ENCODE data around the gene GALNS. TPM values are rescaled to one million over a fixed set of nuclear protein-coding genes. Genes with fewer than 3 reads are reported as not detected.

GALNS gene
- total RNA-seq, 1 donor from 2014 or later, result 62.2 TPM

GRCh38 chr16:88902744-88903143, 46.0 kb upstream of the GALNS start:
- Histone ChIP-seq H3K9me3 (no peaks in the 10 kb centered on the region), H3K4me3 (no peak overlapping the region), H3K27ac (no peak overlapping the region), H3K27me3 (no peaks in the 10 kb centered on the region), H3K4me1 (no peaks in the 10 kb centered on the region), H3K36me3 (no peaks in the 10 kb centered on the region)
- no peak for DNase-seq (ENCODE audit: low spot score in 2 of 2)
- TF ChIP-seq, protein P1, sequence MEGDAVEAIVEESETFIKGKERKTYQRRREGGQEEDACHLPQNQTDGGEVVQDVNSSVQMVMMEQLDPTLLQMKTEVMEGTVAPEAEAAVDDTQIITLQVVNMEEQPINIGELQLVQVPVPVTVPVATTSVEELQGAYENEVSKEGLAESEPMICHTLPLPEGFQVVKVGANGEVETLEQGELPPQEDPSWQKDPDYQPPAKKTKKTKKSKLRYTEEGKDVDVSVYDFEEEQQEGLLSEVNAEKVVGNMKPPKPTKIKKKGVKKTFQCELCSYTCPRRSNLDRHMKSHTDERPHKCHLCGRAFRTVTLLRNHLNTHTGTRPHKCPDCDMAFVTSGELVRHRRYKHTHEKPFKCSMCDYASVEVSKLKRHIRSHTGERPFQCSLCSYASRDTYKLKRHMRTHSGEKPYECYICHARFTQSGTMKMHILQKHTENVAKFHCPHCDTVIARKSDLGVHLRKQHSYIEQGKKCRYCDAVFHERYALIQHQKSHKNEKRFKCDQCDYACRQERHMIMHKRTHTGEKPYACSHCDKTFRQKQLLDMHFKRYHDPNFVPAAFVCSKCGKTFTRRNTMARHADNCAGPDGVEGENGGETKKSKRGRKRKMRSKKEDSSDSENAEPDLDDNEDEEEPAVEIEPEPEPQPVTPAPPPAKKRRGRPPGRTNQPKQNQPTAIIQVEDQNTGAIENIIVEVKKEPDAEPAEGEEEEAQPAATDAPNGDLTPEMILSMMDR (IDR thresholded peaks at IDR 0.05), result no peak
- intact Hi-C loops (cut with DNase I), result no loop called here

DNA sequence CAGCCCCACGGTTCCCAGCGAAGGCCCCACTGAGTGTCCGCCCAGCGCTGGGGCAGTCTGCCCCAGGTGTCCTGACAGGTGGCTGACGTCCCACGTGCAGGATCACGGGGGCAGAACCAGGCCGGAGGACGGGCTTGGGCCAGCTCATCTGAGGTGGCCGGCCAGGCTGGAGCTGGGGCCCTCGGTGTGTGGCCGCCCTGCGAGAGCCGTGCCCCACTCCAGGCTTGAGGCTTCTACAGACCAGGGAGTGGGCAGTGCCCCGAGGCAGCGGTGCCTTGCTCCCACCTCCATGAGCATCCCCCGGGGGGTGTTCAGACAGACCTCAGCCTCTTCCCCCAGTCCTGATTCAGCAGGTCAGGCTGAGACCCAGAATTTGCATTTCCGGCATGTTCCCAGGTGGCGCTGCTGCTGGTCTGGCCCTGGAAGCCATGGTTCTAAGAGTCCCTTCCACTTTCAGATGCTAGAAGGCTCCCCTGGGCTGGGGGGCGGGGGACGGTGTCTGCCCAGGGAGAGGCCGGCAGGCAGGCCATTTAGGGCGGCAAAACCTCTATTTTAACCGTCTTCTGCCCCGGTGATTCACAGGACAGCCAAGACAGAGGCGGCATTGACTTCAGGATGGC, 45.1 kb upstream of the GALNS start:
- H3K27me3 ChIP-seq, result no peaks in the 10 kb centered on the region
- intact Hi-C loops (cut with DNase I), result no loop called here
- H3K4me1 ChIP-seq, result no peaks in the 10 kb centered on the region
- no peak overlapping the region for H3K27ac ChIP-seq
- DNase-seq (ENCODE audit: low spot score in 2 of 2), result no peak
- no peaks in the 10 kb centered on the region for H3K36me3 ChIP-seq
- H3K9me3 ChIP-seq, result no peaks in the 10 kb centered on the region
- H3K4me3 ChIP-seq, result no peak overlapping the region
- TF ChIP-seq, protein P1 (IDR thresholded peaks at IDR 0.05), result no peak

GRCh38 chr16:88900662-88901052, 43.9 kb upstream of the GALNS start:
- H3K9me3 ChIP-seq, result no peaks in the 10 kb centered on the region
- DNase-seq (ENCODE audit: low spot score in 2 of 2), result no peak
- intact Hi-C loops (cut with DNase I), result no loop called here
- H3K36me3 ChIP-seq, result no peaks in the 10 kb centered on the region
- H3K27me3 ChIP-seq, result no peaks in the 10 kb centered on the region
- no peaks in the 10 kb centered on the region for H3K4me1 ChIP-seq
- H3K27ac ChIP-seq, result no peak overlapping the region
- TF ChIP-seq, protein P1 (IDR thresholded peaks at IDR 0.05), result no peak
- H3K4me3 ChIP-seq, result no peak overlapping the region

DNA sequence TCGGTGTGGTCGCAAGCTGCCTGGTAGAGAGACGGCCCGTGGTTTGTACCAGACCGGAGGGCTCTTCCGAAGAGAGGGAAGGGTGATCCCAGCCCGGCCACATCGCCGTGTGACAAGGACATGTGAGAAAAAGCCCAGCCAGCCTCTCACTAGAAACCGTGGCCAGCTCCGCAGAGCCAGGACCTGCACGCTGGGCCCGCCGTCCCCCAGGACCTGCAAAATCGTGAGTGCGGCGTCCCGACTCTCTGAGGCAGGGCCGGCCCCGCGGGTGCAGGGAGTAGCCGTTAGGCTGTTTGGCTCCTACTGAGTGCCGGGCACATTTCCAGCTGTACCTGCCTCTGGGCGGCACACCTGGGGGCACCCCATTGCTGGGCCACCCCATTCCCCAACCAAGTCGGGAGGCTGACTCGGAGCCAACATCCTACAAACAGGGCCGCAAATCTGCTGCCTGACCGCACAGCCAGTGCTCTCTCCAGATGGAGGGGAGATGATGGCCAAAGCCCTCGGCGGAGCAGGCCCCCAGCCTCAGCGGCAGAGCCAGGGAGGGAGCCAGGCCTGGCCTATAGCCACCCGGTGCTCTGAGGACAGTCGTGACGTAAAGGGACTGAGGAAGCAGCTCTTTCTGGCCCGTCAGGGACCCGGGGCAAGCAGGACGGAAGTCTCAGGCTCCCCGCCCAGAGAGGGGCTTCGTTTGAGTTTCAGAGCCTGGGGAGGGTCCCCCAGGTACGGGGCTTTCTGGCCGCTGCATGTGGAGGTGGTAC, 43.3 kb upstream of the GALNS start:
- Histone ChIP-seq H3K4me3 (no peak overlapping the region), H3K27ac (no peak overlapping the region), H3K36me3 (no peaks in the 10 kb centered on the region), H3K9me3 (no peaks in the 10 kb centered on the region), H3K4me1 (no peaks in the 10 kb centered on the region), H3K27me3 (no peaks in the 10 kb centered on the region)
- TF ChIP-seq, protein P1 (IDR thresholded peaks at IDR 0.05), result no peak
- intact Hi-C loops (cut with DNase I), result no loop called here
- DNase-seq (ENCODE audit: low spot score in 2 of 2), result no peak

- TF ChIP-seq, protein P1 (IDR thresholded peaks at IDR 0.05), result no peak
- intact Hi-C loops (cut with DNase I), result no loop called here
- no peak for DNase-seq (ENCODE audit: low spot score in 2 of 2)
- Histone ChIP-seq H3K4me1 (no peaks in the 10 kb centered on the region), H3K27me3 (no peaks in the 10 kb centered on the region), H3K4me3 (no peak overlapping the region), H3K36me3 (no peaks in the 10 kb centered on the region), H3K27ac (no peak overlapping the region), H3K9me3 (no peaks in the 10 kb centered on the region)
These were observed 41.1 kb upstream of the GALNS start for GRCh38 chr16:88897696-88898425.

Measured in ascending aorta (tissue), 2 donors.